GM18511 (cell line): ENCODE data around the gene KDM2B.
"Not testable (repeated sequence)": the region's sequence is repeated elsewhere in the genome, so short reads cannot be mapped to it uniquely, and the experiment has no call there.

Experiments
- ATAC-seq: cut with Tn5 transposase; IDR thresholded peaks from one replicate; pipeline ENCODE4 v1.9.1; 2021; ENCODE audit warnings: mild to moderate bottlenecking, moderate library complexity; ENCODE audit not compliant: unreplicated experiment

Gene KDM2B

DNA sequence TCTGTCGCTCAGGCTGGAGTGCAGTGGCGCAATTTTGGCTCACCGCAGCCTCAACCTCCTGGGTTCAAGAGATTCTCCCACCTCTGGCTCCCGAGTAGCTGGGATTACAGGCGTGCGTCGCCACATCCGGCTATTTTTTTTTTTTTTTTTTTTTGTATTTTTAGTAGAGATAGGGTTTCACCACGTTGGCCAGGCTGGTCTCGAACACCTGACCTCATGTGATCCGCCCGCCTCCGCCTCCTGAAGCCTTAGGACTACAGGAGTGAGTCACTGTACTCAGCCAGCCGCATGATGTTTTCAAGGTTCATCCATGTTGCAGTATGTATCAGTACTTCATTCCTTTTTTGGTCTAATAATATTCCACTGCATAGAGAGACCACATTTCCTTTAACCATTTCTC lies 183.3 kb downstream of the KDM2B start:
- no peak for ATAC-seq

DNA sequence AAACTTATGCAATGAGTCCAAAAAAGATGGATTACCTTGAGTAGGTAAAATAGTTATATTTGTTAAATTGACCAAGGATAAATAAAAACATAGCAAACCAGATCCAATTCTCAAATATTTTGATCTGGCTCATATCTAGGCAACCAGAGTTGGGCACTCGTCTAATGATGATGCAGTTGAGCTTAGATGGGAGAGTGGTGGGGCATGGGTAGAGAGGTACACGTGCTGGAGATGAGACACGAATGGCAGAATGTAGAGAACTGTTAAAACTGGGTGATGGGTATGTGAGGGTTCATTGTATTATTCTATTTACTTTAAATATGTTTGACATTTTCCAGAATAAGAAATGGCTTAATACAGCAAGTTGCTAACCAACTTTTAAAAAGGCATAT lies 188.5 kb downstream of the KDM2B start:
- no peak for ATAC-seq

GRCh38 chr12:121391619-121392324 lies 189.1 kb downstream of the KDM2B start:
- ATAC-seq, result no peak

DNA sequence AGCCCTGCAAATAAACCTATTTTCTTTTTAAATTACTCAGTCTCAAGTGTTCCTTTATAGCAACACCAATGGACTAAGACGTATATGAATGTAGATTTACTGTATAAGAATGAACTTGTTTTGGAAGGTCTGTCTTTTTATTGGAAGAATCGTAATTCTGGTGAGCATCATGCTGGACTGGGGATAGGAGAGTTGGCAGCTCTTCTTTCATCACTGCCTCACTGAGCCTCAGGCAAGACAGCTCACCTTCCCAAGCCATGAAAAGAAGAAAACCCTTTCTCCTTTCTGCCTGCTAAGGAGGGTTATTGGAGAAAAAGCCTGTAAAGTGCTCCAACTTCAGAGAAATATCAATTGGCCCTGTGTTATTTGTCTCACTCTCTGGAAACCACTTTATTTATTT lies 190.0 kb downstream of the KDM2B start:
- no peak for ATAC-seq

GRCh38 chr12:121388421-121388981 lies 192.3 kb downstream of the KDM2B start:
- no peak for ATAC-seq

- not testable (repeated sequence) for ATAC-seq
These were observed 195.9 kb downstream of the KDM2B start for GRCh38 chr12:121384891-121385290.

GRCh38 chr12:121383601-121384021 lies 197.2 kb downstream of the KDM2B start:
- ATAC-seq, result no peak

GRCh38 chr12:121379945-121380344 lies 200.9 kb downstream of the KDM2B start:
- ATAC-seq, result no peak
